NB4 (cell line): ENCODE data around the gene TSPAN5.

ENCODE experiments used
- CTCF ChIP-seq: IDR thresholded peaks from one replicate; pipeline ENCODE4 v1.5.1; 2012; ENCODE audit warnings: low read depth, low read length
- MYC ChIP-seq: IDR thresholded peaks from 2 replicates; pipeline ENCODE4 v1.6.1; 2011; ENCODE audit warnings: low read depth, low read length
- POLR2A ChIP-seq: IDR thresholded peaks from 2 replicates; pipeline ENCODE4 v1.6.1; 2011; ENCODE audit warnings: mild to moderate bottlenecking; ENCODE audit not compliant: insufficient read length; ENCODE audit errors: extremely low read depth

GRCh38 chr4:98584265-98584664 is 74.1 kb downstream of the TSPAN5 start:
- TF ChIP-seq CTCF (no peak), POLR2A (no peak), MYC (no peak)
